Lower leg skin (tissue), 4 donors: ENCODE data around the gene PCDHGA1. TPM values are rescaled to one million over a fixed set of nuclear protein-coding genes. Genes with fewer than 3 reads are reported as not detected.
"Not testable (repeated sequence)": the region's sequence is repeated elsewhere in the genome, so short reads cannot be mapped to it uniquely, and the experiment has no call there.

ENCODE experiments used
- DNase-seq, 2 donors: peaks; one replicate each; pipeline ENCODE4 v3.0.0-alpha.2; 2019; ENCODE audit warnings: low spot score in 2 of 2
- H3K4me3 ChIP-seq: fragments of 200-600 bp; sonication (generic); 2 replicates; pipeline ENCODE4 v1.5.1; 2017; ENCODE audit warnings: mild to moderate bottlenecking, low read depth; ENCODE audit not compliant: poor library complexity, severe bottlenecking
- POLR2A ChIP-seq, 2 donors: fragments of 450-650 bp; IDR thresholded peaks; one replicate each; pipeline ENCODE4 v1.6.1; 2016 to 2017; ENCODE audit warnings: antibody characterized with exemption in 2 of 2, mild to moderate bottlenecking in 1 of 2, moderate library complexity in 1 of 2
- WGBS, 2 donors: methylation state at CpG; one replicate each; pipeline ENCODE4 v1.1.5; 2018; 5-methylcytosine and 5-hydroxymethylcytosine counted together
- intact Hi-C: fragments of 100-400 bp; cut with DNase I; formaldehyde crosslinking; loops from one replicate; pipeline ENCODE4 v1.15.0; 2023; ENCODE audit warnings: low total_unique reads
- total RNA-seq, 4 donors: library from RNA; depleted of rRNA; stranded (reverse); fragments of >200 nt; gene quantifications; one replicate each; pipeline ENCODE4 v1.1.0, GENCODE V29; 2016
- TF ChIP-seq, protein P1 (sequence below), 3 donors: fragments of 450-650 bp; IDR thresholded peaks; one replicate each; pipeline ENCODE4 v1.5.1; 2016; ENCODE audit warnings: antibody characterized with exemption in 3 of 3, mild to moderate bottlenecking in 3 of 3, moderate library complexity in 2 of 3

PCDHGA1 gene
- total RNA-seq, 4 donors from 2014 or later = 0.52 to 0.54 (median 0.53) TPM; not detected in 1

DNA sequence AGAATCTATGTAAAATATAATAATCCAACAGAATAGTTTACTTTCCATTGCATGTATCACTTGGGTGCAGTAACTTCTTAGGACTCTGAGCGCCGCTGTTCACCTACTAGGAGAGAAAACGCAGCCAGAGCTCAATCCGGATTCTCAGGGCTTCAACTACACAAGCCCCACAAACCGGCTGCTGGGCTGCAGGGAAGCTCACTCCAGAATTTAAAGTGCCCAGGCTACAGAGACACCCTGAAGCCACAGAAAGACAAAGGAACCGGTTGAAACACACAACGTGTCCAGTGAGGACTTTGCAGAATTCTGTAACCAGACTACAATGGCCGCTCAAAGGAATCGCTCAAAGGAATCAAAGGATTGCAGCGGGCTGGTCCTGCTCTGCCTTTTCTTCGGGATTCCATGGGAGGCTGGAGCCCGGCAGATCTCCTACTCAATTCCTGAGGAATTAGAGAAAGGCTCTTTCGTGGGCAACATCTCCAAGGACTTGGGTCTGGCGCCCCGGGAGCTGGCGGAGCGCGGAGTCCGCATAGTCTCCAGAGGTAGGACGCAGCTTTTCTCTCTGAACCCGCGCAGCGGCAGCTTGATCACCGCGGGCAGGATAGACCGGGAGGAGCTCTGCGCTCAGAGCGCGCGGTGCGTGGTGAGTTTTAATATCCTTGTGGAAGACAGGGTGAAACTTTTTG, 82.7 kb downstream of the PCDHGA1 start, which contains the start of gene PCDHGA10:
TSS of gene PCDHGA10 (plus strand) at position 134 of the 686 bp plus-strand sequence. CDS start at position 323, 189 bp downstream.
- DNase-seq = no peak
- intact Hi-C loops = loop anchor here (10.0 kb wide), 1 partner anchor 142 kb away; no protein-coding TSS in a partner anchor
- WGBS, 2 donors = 18 to 19% methylated on average over 31 of the region's 31 CpGs
- TF ChIP-seq, protein P1, sequence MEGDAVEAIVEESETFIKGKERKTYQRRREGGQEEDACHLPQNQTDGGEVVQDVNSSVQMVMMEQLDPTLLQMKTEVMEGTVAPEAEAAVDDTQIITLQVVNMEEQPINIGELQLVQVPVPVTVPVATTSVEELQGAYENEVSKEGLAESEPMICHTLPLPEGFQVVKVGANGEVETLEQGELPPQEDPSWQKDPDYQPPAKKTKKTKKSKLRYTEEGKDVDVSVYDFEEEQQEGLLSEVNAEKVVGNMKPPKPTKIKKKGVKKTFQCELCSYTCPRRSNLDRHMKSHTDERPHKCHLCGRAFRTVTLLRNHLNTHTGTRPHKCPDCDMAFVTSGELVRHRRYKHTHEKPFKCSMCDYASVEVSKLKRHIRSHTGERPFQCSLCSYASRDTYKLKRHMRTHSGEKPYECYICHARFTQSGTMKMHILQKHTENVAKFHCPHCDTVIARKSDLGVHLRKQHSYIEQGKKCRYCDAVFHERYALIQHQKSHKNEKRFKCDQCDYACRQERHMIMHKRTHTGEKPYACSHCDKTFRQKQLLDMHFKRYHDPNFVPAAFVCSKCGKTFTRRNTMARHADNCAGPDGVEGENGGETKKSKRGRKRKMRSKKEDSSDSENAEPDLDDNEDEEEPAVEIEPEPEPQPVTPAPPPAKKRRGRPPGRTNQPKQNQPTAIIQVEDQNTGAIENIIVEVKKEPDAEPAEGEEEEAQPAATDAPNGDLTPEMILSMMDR (IDR thresholded peaks at IDR 0.05) = no peak
- TF ChIP-seq POLR2A (IDR thresholded peaks at IDR 0.05) = no peak
- H3K4me3 ChIP-seq = no peak within 1 kb of the TSS

DNA sequence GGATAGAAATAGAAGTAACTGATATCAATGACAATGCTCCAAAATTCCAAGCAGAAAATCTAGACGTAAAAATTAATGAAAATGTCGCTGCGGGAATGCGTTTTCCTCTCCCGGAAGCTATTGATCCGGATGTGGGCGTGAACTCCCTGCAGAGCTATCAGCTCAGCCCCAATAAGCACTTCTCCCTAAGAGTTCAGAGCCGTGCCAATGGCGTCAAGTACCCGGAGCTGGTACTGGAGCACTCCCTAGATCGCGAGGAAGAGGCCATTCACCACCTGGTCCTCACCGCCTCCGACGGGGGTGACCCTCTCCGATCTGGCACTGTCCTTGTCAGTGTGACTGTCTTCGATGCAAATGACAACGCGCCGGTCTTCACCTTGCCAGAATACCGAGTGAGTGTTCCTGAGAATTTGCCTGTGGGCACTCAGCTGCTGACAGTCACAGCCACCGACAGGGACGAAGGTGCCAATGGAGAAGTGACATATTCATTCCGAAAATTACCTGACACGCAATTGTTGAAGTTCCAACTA, 83.3 kb downstream of the PCDHGA1 start:
- TF ChIP-seq, protein P1 (IDR thresholded peaks at IDR 0.05) = no peak
- no peak for TF ChIP-seq POLR2A (IDR thresholded peaks at IDR 0.05)
- WGBS, 2 donors = 20 to 23% methylated on average over 25 of the region's 25 CpGs
- intact Hi-C loops = loop anchor here (10.0 kb wide), 1 partner anchor 141 kb away; no protein-coding TSS in a partner anchor
- no peak overlapping the region for H3K4me3 ChIP-seq
- DNase-seq = no peak

DNA sequence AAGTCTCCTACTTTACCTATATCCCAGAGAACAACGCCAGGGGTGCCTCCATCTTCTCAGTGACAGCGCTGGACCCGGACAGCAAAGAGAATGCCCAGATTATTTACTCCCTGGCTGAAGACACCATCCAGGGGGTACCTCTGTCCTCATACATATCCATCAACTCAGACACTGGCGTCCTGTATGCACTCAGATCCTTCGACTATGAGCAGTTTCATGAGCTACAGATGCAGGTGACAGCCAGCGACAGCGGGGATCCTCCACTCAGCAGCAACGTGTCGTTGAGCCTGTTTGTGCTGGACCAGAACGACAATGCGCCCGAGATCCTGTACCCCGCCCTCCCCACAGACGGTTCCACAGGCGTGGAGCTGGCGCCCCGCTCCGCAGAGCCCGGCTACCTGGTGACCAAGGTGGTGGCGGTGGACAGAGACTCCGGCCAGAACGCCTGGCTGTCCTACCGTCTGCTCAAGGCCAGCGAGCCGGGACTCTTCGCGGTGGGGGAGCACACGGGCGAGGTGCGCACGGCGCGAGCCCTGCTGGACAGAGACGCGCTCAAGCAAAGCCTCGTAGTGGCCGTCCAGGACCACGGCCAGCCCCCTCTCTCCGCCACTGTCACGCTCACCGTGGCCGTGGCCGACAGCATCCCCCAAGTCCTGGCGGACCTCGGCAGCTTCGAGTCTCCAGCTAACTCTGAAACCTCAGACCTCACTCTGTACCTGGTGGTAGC, 84.4 kb downstream of the PCDHGA1 start:
- intact Hi-C loops = loop anchor here (10.0 kb wide), 1 partner anchor 140 kb away; no protein-coding TSS in a partner anchor
- H3K4me3 ChIP-seq, DNase-seq: not testable (repeated sequence)
- WGBS, 2 donors = 34 to 37% methylated on average over 41 to 45 of the region's 46 CpGs

DNA sequence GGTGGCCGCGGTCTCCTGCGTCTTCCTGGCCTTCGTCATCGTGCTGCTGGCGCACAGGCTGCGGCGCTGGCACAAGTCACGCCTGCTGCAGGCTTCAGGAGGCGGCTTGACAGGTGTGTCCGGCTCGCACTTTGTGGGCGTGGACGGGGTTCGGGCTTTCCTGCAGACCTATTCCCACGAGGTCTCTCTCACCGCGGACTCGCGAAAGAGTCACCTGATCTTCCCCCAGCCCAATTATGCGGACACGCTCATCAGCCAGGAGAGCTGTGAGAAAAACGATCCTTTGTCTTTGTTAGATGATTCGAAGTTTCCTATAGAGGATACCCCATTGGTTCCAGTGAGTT, 84.9 kb downstream of the PCDHGA1 start:
- not testable (repeated sequence) for H3K4me3 ChIP-seq, DNase-seq
- 26 to 28% methylated on average over 19 to 24 of the region's 24 CpGs for WGBS, 2 donors
- intact Hi-C loops = loop anchor here (10.0 kb wide), 1 partner anchor 140 kb away; no protein-coding TSS in a partner anchor

DNA sequence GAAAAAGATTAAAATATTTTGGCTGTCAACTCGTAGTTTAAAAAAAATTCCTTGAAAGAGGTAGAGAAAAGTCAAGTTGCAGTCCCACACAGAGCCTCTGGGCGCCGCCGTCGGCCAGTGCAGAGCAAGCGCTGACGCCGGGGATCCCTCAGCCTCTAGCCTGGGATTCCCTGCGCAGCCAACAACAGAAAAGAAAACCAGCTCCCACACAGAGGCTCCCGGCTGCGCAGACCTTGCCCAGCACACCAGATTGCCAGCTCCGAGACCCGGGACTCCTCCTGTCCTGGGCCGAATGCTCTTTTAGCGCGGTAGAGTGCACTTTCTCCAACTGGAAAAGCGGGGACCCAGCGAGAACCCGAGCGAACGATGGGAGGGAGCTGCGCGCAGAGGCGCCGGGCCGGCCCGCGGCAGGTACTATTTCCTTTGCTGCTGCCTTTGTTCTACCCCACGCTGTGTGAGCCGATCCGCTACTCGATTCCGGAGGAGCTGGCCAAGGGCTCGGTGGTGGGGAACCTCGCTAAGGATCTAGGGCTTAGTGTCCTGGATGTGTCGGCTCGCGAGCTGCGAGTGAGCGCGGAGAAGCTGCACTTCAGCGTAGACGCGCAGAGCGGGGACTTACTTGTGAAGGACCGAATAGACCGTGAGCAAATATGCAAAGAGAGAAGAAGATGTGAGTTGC, 87.3 kb downstream of the PCDHGA1 start, which contains the start of gene PCDHGB7:
TSS of gene PCDHGB7 (plus strand) at position 184 of the 679 bp plus-strand sequence. CDS start at position 367, 183 bp downstream.
- peak; percentile 46 to 91 for DNase-seq
- WGBS, 2 donors = 13% methylated on average over 43 to 45 of the region's 47 CpGs
- intact Hi-C loops = loop anchor here (10.0 kb wide), 1 partner anchor 137 kb away; no protein-coding TSS in a partner anchor
- H3K4me3 ChIP-seq = peak within 1 kb of the TSS; percentile 1

DNA sequence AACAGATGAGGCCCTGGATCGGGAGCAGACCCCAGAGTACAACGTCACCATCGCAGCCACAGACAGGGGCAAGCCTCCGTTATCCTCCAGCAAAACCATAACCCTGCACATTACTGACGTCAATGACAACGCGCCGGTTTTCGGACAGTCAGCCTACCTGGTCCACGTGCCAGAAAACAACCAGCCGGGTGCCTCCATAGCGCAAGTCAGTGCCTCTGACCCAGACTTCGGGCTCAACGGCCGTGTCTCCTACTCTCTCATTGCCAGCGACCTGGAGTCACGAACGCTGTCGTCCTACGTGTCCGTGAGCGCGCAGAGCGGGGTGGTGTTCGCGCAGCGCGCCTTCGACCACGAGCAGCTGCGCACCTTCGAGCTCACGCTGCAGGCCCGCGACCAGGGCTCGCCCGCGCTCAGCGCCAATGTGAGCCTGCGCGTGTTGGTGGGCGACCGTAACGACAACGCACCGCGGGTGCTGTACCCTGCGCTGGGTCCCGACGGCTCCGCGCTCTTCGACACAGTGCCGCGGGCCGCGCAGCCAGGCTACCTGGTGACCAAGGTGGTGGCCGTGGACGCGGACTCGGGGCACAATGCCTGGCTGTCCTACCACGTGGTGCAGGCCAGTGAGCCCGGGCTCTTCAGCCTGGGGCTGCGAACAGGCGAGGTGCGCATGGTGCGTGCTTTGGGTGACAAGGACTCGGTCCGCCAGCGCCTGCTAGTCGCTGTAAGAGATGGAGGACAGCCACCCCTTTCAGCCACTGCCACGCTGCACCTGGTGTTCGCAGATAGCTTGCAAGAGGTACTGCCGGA, 89.0 kb downstream of the PCDHGA1 start:
- intact Hi-C loops = loop anchor here (10.0 kb wide), 1 partner anchor 136 kb away; no protein-coding TSS in a partner anchor
- no peak for TF ChIP-seq POLR2A (IDR thresholded peaks at IDR 0.05)
- TF ChIP-seq, protein P1 (IDR thresholded peaks at IDR 0.05) = no peak
- no peak for DNase-seq
- WGBS, 2 donors = 32 to 35% methylated on average over 48 to 62 of the region's 74 CpGs
- no peak overlapping the region for H3K4me3 ChIP-seq
